ENCODE measurements around the gene DLGAP1. TPM values are rescaled to one million over a fixed set of nuclear protein-coding genes. Genes with fewer than 3 reads are reported as not detected.

Gene DLGAP1
- total and polyA plus RNA-seq, 2 of the 4 experiments (the other 2 are of a cell fraction) = under 0.01 to 0.09 TPM

DNA sequence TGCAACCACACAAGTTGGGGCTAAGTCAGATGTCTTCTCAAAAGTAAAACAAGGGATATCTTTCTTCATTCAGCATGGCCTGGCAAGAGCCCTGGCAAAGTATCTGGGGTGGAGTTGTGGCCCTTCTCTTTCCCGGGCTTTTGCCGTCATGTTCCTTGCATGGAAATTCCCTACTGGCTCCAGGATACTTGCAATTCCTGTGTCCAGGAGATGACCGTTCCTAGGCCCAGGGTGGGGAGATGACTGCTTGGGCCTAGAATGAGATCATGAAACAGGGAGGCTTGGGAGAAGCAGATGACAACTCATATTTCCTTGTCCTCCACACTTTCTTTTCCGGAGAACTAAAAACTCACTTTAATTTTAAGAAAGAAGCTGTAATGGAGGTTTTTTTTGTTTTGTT lies 944.2 kb downstream of the DLGAP1 start:
- Histone ChIP-seq H3K9me3 (ENCODE audit: control insufficient read depth, insufficient read depth, low read length) (no peaks in the 10 kb centered on the region), H4K91ac (ENCODE audit: insufficient read depth, low read depth, low read length) (no peak overlapping the region), H3K23ac (ENCODE audit: low read depth, low read length) (no peak overlapping the region), H4K5ac (ENCODE audit: low read depth, low read length) (no peak overlapping the region), H2BK5ac (ENCODE audit: low read depth, low read length, poor library complexity, severe bottlenecking) (no peak overlapping the region), H3K27me3 (ENCODE audit: control insufficient read depth, insufficient read depth, low read length) (no peaks in the 10 kb centered on the region), H3K56ac (ENCODE audit: extremely low read depth, insufficient read depth, low read length) (no peak overlapping the region), H3K9me1 (ENCODE audit: insufficient read depth, low read length) (no peaks in the 10 kb centered on the region), H3K4me1 (ENCODE audit: control insufficient read depth, insufficient read depth, low read length) (peaks cover 2% of the 10 kb centered on the region; the same call in 1 of the 2 replicates), H3K27ac (ENCODE audit: insufficient read depth, low read length) (no peak overlapping the region), H2BK120ac (ENCODE audit: low read depth, low read length) (no peak overlapping the region), H2BK20ac (ENCODE audit: low read depth, low read length) (no peak overlapping the region), H2AK5ac (ENCODE audit: low read depth, low read length) (no peak overlapping the region), H3K4ac (ENCODE audit: low read depth, low read length) (no peak overlapping the region), H3K9ac (ENCODE audit: low read depth, low read length) (no peak overlapping the region), H2BK15ac (ENCODE audit: low read depth, low read length) (no peak overlapping the region), H3K14ac (replicated peaks; ENCODE audit: low read depth, low read length) (no peak overlapping the region), H4K20me1 (ENCODE audit: insufficient read depth, low read length) (no peaks in the 10 kb centered on the region), H3K79me1 (ENCODE audit: low read depth in 1 of 2, low read length in 2 of 2) (no peaks in the 10 kb centered on the region), H3K36me3 (ENCODE audit: control insufficient read depth, insufficient read depth, low read length) (no peaks in the 10 kb centered on the region), H3K4me2 (ENCODE audit: low read depth, low read length) (no peak overlapping the region), H2AFZ (replicated peaks; ENCODE audit: low read length, poor library complexity) (no peak overlapping the region), H3K18ac (ENCODE audit: low read depth, low read length) (no peak overlapping the region), H3K4me3 (ENCODE audit: insufficient read depth, low read depth, low read length) (no peak overlapping the region), H2AK9ac (replicated peaks; ENCODE audit: low read depth, low read length, poor library complexity) (no peak overlapping the region), H4K8ac (ENCODE audit: low read depth in 2 of 2, low read length in 2 of 2) (no peak overlapping the region)
- TF ChIP-seq, protein P1, sequence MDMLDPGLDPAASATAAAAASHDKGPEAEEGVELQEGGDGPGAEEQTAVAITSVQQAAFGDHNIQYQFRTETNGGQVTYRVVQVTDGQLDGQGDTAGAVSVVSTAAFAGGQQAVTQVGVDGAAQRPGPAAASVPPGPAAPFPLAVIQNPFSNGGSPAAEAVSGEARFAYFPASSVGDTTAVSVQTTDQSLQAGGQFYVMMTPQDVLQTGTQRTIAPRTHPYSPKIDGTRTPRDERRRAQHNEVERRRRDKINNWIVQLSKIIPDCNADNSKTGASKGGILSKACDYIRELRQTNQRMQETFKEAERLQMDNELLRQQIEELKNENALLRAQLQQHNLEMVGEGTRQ (IDR thresholded peaks at IDR 0.05; ENCODE audit: low read depth, low read length) = no peak
- TF ChIP-seq RAD21 (IDR thresholded peaks at IDR 0.05; ENCODE audit: low read length) = no peak
- TF ChIP-seq RCOR1 (IDR thresholded peaks at IDR 0.05; ENCODE audit: insufficient replicate concordance, low read length) = no peak
- TF ChIP-seq CEBPB (IDR thresholded peaks at IDR 0.05; ENCODE audit: low read depth, low read length) = no peak
- TF ChIP-seq MAZ (IDR thresholded peaks at IDR 0.05; ENCODE audit: borderline replicate concordance, low read depth, low read length) = no peak
- no peak for TF ChIP-seq CHD1 (IDR thresholded peaks at IDR 0.05; ENCODE audit: low read depth, low read length)
- no peak for TF ChIP-seq MAFK (IDR thresholded peaks at IDR 0.05; ENCODE audit: low read depth, low read length)
- TF ChIP-seq POLR2A (IDR thresholded peaks at IDR 0.05; ENCODE audit: low read depth, low read length) = no peak
- TF ChIP-seq BHLHE40 (IDR thresholded peaks at IDR 0.05; ENCODE audit: low read depth, low read length) = no peak
- TF ChIP-seq FOS (IDR thresholded peaks at IDR 0.05; ENCODE audit: low read depth, low read length) = no peak
- ChIA-PET CTCF (interaction anchor here (0.6 kb wide), 1 partner anchor 149 kb away, joined by 5 read pairs; no protein-coding TSS in a partner anchor), POLR2A (ENCODE audit: unreplicated experiment) (no interaction called here)
- in situ Hi-C loops (cut with MboI; ENCODE audit: low sequenced_read_pairs) (no loop called here), intact Hi-C loops (cut with micrococcal nuclease) (no loop called here), dilution Hi-C loops (cut with HindIII; ENCODE audit: low sequenced_read_pairs, unreplicated experiment) (no loop called here)
- no peak for ATAC-seq (ENCODE audit: low read depth)
- WGBS, 2 experiments (ENCODE audit: extremely low coverage in 2 of 2, insufficient read length in 1 of 2) = no CpG with 5 or more reads among the region's 4 CpGs
- no TSS peak for BruUV-seq (replicated peaks)
- DNase-seq = no peak
